ENCODE measurements around the gene TRAF2. TPM values are rescaled to one million over a fixed set of nuclear protein-coding genes. Genes with fewer than 3 reads are reported as not detected.
A peak's percentile ranks its signal among the peaks of the same experiment; 100 is the strongest.

Gene TRAF2
- total RNA-seq, 1 donor, result 6.2 TPM

DNA sequence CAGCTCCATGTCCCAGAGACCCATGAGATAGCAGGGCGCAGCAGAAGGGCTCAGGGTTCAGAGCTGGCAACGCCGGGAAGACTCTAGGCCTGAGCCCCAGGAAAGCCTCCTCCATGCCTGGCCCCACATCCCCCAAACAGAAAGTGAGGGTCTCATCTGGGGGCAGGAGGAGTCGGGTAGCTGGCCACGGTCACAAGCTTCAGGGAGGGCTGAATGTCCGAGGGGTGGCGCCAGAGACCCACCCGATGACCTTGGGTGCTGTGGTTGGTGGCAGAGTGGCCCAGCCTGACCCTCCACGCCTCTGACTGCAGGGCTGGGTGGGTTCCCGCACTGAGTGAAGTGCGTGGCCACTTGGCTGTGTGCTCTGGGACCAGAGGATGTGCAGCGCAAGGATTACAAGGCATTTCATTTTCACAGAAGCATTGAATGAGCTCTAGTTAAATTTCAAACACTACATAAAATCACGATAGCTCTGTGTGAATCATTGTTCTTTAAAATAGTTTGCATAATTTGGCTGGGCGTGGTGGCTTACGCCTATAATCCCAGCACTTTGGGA lies 61.7 kb downstream of the TRAF2 start:
- no peak overlapping the region for H3K4me2 ChIP-seq (ENCODE audit: insufficient read depth, low read length)
- H3K27me3 ChIP-seq (ENCODE audit: insufficient read depth, low read length), result no peaks in the 10 kb centered on the region
- peak; percentile 96 for DNase-seq (ENCODE audit: insufficient read length, low spot score, missing footprints)
- no peak overlapping the region for H3K4me3 ChIP-seq (ENCODE audit: insufficient read depth, low read length)
- H3K36me3 ChIP-seq (ENCODE audit: insufficient read depth, low read length), result no peaks in the 10 kb centered on the region
- peak; percentile 53 for TF ChIP-seq CTCF (IDR thresholded peaks at IDR 0.05; ENCODE audit: extremely low read depth, low read depth, low read length)
- H3K79me2 ChIP-seq (ENCODE audit: insufficient read depth, low read length), result peaks cover 10% of the 10 kb centered on the region
- no peak overlapping the region for H3K27ac ChIP-seq (ENCODE audit: low read depth, low read length)
- no peaks in the 10 kb centered on the region for H3K9me3 ChIP-seq (ENCODE audit: low read depth, low read length)
- no peak overlapping the region for H2AFZ ChIP-seq (ENCODE audit: low read length)
- peaks cover 4% of the 10 kb centered on the region for H4K20me1 ChIP-seq (ENCODE audit: insufficient read depth, low read length)
- H3K4me1 ChIP-seq (ENCODE audit: insufficient read depth, low read length), result peaks cover 16% of the 10 kb centered on the region

DNA sequence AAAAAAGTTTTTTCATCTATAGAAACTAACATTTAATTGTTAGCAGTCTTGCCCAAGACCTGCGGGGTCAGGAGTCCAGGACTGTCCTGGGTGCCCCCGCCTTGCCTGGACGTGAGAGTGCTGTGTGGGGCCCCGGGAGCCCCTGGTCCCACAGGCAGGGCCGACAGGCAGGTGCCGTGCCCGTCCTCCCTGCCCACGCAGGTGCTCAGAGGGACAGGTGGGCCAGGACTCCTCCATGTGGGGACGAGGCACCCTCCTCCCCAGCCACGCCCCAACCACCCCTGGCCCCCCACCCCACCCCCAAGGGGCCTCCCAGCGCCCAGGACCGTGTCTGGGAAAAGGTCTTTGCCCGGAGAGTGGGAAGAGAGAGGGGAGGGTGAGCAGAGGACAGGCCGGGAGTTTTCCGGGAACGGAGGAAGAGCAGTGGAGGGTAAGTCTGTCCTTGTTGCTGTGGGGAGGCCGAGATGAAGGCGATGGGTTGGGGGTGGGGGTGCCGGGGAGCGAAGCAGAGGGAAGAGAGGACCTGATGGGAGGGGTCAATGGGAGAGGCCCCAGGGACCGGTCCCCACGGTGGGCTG lies 63.0 kb downstream of the TRAF2 start:
- Histone ChIP-seq H4K20me1 (ENCODE audit: insufficient read depth, low read length) (no peaks in the 10 kb centered on the region), H3K4me2 (ENCODE audit: insufficient read depth, low read length) (peak overlapping the region; percentile 90), H3K4me3 (ENCODE audit: insufficient read depth, low read length) (peak overlapping the region; percentile 79), H3K27ac (ENCODE audit: low read depth, low read length) (no peak overlapping the region), H2AFZ (ENCODE audit: low read length) (peak overlapping the region; percentile 59), H3K4me1 (ENCODE audit: insufficient read depth, low read length) (peaks cover 11% of the 10 kb centered on the region), H3K27me3 (ENCODE audit: insufficient read depth, low read length) (no peaks in the 10 kb centered on the region), H3K79me2 (ENCODE audit: insufficient read depth, low read length) (no peaks in the 10 kb centered on the region), H3K9me3 (ENCODE audit: low read depth, low read length) (no peaks in the 10 kb centered on the region), H3K36me3 (ENCODE audit: insufficient read depth, low read length) (no peaks in the 10 kb centered on the region)
- no peak for TF ChIP-seq CTCF (IDR thresholded peaks at IDR 0.05; ENCODE audit: extremely low read depth, low read depth, low read length)
- DNase-seq (ENCODE audit: insufficient read length, low spot score, missing footprints), result peak; percentile 62

DNA sequence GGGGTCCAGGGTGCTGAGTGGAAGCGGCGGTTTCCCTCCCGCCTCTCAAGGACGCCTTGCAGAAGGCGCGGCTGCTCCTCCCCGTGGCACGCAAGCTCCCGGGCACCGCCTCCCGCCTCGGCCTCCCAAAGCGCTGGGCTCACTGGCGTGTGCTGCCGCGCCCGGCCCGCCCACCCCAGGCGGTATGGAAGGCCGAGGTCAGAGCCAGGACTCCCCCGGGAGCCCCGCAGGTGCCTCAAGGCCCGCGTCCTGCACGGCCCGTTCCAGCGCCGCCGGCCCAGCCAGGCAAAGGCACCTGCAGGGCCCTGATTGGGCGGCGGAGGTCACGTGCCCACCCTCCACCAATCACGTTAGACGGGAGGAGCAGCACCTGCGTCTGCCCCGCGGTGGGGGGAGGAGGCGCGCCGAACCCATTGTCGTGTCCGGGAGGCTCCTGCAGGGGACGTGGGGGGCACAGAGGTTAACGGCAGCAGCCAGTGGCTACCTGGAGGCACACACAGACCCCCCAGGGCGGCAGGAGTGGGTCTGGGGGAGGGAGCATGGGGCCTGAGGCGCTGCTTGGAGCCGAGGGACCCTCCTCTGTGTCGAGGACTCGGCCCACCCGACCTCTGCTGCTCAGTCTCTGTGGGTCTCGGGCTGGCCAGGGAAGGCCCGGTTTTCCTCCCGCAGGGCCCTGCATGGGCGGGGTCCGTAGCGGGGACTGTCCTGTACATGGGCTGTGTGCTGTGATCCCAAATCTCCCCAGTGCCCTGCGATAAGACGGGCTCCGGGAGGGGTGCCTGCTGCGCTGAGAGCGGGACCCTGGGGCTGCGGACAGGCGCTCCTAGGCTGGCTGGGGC lies 63.7 kb downstream of the TRAF2 start:
- TF ChIP-seq CTCF (IDR thresholded peaks at IDR 0.05; ENCODE audit: extremely low read depth, low read depth, low read length), result no peak

More for the DNA sequence above, 63.7 kb downstream of the TRAF2 start:
- Histone ChIP-seq H3K36me3 (ENCODE audit: insufficient read depth, low read length) (no peaks in the 10 kb centered on the region), H2AFZ (ENCODE audit: low read length) (peak overlapping the region; percentile 93), H4K20me1 (ENCODE audit: insufficient read depth, low read length) (no peaks in the 10 kb centered on the region), H3K4me3 (ENCODE audit: insufficient read depth, low read length) (peak overlapping the region; percentile 79), H3K4me1 (ENCODE audit: insufficient read depth, low read length) (peaks cover 8% of the 10 kb centered on the region), H3K27ac (ENCODE audit: low read depth, low read length) (no peak overlapping the region), H3K9me3 (ENCODE audit: low read depth, low read length) (no peaks in the 10 kb centered on the region), H3K4me2 (ENCODE audit: insufficient read depth, low read length) (peak overlapping the region; percentile 90), H3K79me2 (ENCODE audit: insufficient read depth, low read length) (no peaks in the 10 kb centered on the region), H3K27me3 (ENCODE audit: insufficient read depth, low read length) (no peaks in the 10 kb centered on the region)
- DNase-seq (ENCODE audit: insufficient read length, low spot score, missing footprints), result peak; percentile 100
